HL-60 (cell line): ENCODE data around the gene SRR.

Source experiments
- CTCF ChIP-seq: IDR thresholded peaks from one replicate; pipeline ENCODE4 v1.5.1; 2011; ENCODE audit warnings: low read length, control low read depth, inconsistent platforms; ENCODE audit not compliant: insufficient read depth
- POLR2AphosphoS5 ChIP-seq: IDR thresholded peaks from 2 replicates; pipeline ENCODE4 v1.6.1; 2012; ENCODE audit warnings: low read depth
- REST ChIP-seq: IDR thresholded peaks from 2 replicates; pipeline ENCODE4 v1.6.1; 2012; ENCODE audit warnings: low read depth; ENCODE audit not compliant: insufficient replicate concordance

DNA sequence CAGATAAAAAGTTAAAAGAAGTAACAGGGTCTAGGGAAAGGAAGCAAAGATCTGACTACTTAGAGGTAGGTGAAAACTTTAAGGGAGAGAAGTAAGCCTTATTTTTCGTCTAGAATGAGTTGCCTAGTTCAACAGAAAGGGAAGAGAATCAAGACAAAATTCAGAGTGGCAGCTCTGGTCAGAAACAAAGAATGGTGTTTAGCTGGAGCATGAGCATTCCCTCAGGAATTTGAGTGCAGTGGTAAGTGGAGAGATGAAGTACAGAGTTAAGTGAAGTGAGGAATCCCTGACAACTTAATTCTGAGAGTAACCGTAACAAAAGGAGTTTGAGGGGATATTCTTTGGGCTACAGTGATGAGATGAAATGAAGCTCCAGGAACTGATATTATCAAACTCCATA, 11.7 kb upstream of the SRR start:
- TF ChIP-seq CTCF (no peak), POLR2AphosphoS5 (no peak), REST (no peak)
